Measurements from ENCODE around the gene DCTN2.
"Not testable (repeated sequence)": the region's sequence is repeated elsewhere in the genome, so short reads cannot be mapped to it uniquely, and the experiment has no call there.

The DCTN2 gene

GRCh38 chr12:57525615-57526383, 21.2 kb downstream of the DCTN2 start:
- no peak for DNase-seq

GRCh38 chr12:57524814-57525614, 22.0 kb downstream of the DCTN2 start:
- no peak for DNase-seq

- peak; percentile 10 for DNase-seq
These were observed 23.0 kb downstream of the DCTN2 start for GRCh38 chr12:57523706-57524614.

GRCh38 chr12:57522887-57523705, 23.9 kb downstream of the DCTN2 start:
- DNase-seq = peak; percentile 36

GRCh38 chr12:57522011-57522886, 24.7 kb downstream of the DCTN2 start, which contains the start of gene MBD6:
Gene MBD6, plus strand, starts transcription at chr12:57522824. Its CDS starts 1,480 bp downstream, at chr12:57524304.
- peak; percentile 90 for DNase-seq

- DNase-seq = no peak
These were observed 25.4 kb downstream of the DCTN2 start for GRCh38 chr12:57521525-57522010.

- peak; percentile 99 for DNase-seq
These were observed 26.8 kb downstream of the DCTN2 start, which contains the start of gene DDIT3 for GRCh38 chr12:57520053-57520818. Gene DDIT3, minus strand, starts transcription at chr12:57520514. Its CDS starts 3,108 bp downstream, at chr12:57517406.

- no peak for DNase-seq
These were observed 27.3 kb downstream of the DCTN2 start for GRCh38 chr12:57519796-57520052.

GRCh38 chr12:57518920-57519795, 27.8 kb downstream of the DCTN2 start:
- no peak for DNase-seq

- no peak for DNase-seq
These were observed 28.6 kb downstream of the DCTN2 start for GRCh38 chr12:57518176-57518919.

GRCh38 chr12:57517718-57518117, 29.3 kb downstream of the DCTN2 start:
- not testable (repeated sequence) for DNase-seq

GRCh38 chr12:57517187-57517586, 29.8 kb downstream of the DCTN2 start:
- DNase-seq = no peak

GRCh38 chr12:57516617-57517153, 30.3 kb downstream of the DCTN2 start:
- DNase-seq = no peak

GRCh38 chr12:57515934-57516541, 31.0 kb downstream of the DCTN2 start:
- no peak for DNase-seq

GRCh38 chr12:57515408-57515933, 31.5 kb downstream of the DCTN2 start:
- DNase-seq = no peak

GRCh38 chr12:57514720-57515407, 32.1 kb downstream of the DCTN2 start:
- DNase-seq = no peak

- DNase-seq = not testable (repeated sequence)
These were observed 32.7 kb downstream of the DCTN2 start for GRCh38 chr12:57514246-57514645.

Measured in CD4-positive, alpha-beta T cell treated with Interleukin-4 for 4 hours (primary cell).